ENCODE data around the gene ZBTB20.

ZBTB20 gene

DNA sequence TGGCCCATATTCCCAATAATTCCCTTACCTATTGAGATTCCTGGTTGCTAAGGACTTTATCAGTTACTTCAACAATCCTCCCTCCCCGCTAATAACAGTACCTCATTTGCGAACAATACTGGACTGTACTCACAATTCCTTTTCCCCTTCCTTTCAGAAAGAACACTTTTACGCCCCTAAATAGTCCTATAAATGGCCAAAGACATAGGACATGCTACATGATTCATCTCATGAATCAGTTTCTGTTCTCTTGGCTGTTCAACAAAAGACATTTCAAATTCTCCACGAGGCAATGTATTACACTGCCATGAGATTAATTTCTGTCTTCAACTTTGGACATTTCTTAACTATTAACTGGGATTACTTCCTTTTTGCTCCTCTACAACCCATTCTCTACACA is 588.8 kb downstream of the ZBTB20 start:
- DNase-seq = no peak

DNA sequence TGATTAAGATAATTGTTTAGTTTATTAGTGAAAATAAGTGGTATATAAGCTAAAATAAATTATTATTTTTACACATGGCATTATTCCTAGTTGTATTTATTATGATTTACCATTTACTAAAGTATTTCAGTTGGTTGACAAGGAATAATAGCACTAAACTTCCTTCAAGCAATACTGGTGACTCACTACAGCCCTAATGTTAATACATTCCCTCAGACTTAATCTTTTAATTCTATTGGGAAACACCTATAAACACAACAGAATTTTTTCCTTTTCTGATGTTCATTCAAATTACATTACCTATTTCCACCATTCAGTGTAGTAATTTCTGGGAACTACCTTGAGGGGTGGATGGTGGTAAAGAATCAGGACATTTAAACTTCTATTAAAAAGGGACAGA is 589.3 kb downstream of the ZBTB20 start:
- no peak for DNase-seq

DNA sequence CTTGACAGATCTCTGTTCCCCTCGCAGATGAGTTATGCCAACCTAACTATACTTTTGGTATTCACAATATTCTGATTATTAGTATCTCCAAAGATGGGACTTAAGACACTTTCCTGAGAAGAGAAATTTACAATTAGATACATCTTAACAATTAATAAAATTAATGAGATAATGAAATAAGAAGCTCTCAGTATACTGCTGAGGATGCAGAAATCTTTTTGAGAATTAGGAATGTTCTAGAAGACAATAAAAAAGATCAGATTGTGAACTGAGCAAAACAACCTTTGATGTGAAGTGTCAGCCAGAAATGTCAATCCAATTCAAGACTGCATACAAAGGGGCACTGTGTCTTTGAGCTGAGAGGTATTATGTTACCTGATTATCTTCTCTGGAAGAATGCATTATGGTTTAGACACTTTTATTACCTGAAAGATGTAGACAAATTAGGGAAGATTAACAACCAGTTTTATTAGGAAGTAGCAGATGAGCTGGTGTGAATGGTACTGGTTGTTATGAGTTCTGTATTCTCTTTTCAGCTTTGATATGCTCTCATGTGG is 590.4 kb downstream of the ZBTB20 start:
- DNase-seq = no peak

DNA sequence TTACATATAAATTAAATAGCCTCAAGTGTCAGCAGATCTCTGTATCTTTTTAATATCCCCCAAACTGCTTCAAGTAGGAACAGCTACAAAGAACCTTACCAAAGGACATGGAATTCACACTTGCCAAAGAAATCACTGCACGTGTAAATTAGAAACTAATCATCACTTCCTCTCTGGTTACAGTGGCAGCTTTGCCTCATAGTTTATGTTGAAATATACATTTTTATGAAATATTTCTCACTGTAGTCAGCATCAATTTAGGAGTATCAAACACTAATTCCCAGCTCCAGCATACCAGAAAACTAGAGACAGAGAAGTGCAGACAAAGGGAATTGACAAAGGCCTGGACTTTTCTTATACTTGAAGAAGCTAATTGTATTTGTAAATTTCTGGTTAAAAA is 592.4 kb downstream of the ZBTB20 start:
- no peak for DNase-seq

DNA sequence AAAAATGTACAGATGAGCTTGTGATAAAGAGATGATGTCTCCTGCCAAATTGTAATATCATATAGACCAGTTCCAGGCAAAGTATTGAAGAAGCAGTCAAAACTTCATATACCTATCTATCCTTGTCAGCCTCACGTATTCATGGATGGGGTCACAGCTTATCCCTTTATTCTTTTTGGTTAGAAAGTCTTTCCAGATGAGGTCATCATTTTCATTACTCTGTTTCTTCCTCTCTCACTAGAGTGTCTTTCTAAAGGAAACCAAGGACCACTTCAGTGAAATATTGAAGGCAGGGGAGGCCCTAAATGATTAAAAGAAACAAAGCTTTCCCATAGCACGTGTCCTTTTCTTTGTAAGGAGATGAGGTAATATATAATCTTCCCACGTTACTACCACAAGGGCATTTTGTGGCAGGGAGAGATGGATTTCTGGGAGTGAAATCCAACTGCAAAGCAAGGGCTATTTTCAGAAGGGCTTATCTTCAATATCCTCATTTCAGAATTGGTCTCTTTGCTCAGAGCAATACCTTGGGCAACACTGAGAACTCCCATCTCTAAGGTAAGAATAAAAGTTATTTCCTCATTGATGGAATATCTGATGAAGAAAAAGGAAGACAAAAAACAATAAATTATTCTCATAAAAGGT is 593.0 kb downstream of the ZBTB20 start:
- DNase-seq = no peak

DNA sequence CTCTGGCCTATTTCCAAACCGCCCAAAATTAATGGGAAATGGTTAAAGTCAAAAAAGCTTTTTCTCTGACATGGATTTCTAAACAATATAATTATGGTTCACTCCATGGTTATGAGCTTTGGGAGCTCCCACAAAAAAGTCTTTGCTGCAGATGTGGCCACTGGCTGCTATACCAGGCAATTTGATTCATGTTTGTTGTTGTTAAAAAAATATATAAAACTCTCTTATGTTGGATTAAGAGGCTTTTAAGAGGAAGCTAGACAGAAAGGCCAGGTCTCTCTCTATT is 594.6 kb downstream of the ZBTB20 start:
- DNase-seq = no peak

DNA sequence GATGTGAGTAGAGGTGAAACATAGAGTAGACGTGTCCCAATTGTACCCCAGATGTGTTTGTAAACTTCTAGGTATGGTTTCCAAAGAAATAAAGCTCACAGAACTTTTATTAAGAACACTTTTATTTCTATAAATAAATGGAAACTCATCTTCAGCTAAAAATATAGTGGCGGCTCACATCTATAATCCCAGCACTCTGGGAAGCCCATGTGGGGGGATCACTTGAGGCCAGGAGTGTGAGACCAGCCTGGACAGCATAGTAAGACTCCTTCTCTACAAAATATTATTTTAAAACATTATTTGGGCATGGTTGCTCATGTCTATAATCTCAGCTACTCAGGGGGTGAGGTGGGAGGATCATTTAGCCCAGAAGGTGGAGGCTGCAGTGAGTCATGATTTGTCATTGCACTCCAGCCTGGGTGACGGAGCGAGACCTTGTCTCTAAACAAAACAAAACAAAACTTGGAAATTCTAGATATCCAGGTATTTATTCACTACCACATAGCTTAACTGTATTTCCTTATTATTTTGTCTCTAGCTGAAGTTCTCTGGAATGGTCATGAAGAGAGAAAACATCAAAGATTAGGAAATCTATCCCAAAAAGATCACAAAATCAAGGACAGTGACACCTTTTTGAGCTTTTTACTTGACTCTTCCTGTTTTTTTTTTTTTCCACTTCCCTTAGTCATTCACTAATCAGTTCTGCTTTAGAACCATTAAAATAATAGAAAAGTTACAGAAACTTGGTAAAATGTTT is 595.1 kb downstream of the ZBTB20 start:
- DNase-seq = no peak

DNA sequence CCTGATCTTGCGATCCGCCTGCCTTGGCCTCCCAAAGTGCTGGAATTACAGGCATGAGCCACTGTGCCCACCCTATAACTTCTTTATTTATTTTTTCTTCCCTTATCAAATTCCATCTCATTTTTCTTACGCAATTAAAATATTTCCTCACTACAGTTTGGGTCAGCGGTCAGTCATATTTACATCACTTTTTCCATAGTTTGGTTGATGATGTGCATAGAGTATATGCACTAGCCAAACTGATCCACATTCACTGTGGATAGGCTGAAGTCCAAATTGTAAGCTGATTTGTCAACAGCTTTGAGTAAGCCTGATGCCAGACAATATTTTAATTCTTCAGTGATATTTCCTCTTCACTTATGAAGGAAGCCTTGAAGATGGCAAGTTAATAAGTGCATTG is 596.9 kb downstream of the ZBTB20 start:
- no peak for DNase-seq

DNA sequence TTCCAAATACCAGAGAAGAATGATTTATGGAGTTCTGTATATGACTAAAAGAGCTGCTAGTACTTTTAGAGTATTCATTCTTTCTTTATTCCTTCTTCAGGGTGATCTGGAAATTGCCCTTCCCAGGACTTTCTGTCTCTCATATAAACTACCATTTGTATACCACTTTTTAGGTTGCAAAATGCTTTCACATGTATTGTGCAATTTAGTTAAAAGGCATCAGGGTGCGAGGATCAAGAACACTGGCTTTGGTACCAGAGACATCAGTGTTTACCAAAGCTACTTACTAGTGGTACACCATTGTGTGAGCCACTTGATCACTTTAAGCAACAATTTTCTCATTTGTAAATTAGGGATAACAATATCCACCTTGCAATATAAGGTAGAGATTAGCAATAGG is 601.9 kb downstream of the ZBTB20 start:
- DNase-seq = no peak

DNA sequence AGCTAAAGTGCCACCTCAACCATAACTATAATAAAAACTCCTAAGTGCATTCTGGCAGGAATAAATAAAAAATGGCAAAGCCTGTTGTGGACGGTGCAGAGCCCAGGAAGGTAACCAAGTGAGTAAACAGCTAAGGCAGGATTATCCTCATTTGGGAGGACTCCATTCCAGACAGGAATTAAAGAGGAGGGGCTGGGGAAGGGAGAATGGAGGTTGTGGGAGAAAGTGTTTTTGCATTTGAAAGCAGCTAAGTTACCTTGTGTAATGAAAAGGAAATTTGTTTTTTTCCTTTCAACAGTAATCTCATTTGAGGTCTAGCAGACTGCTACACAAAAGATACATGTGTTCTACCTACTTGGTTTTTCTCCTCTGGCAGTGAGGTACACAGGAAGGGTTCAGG is 604.7 kb downstream of the ZBTB20 start:
- DNase-seq = no peak

DNA sequence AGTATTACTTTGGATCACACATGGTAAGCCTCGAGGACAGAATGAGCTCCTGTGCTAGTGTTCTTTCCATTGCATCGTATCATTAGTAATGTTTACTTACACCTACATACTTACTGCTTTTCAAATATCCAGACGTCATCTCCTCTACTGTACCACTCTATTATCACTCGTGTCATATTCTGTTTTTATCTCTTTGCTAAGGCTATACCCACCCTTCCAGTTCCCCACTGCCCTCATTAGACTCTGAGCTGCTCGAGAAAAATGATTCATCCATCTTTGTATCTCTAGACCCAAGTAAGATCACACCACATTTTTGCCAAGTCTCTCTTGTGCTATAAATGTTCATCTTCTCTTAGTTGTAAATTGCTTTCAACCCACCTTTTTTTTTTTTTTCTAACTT is 607.6 kb downstream of the ZBTB20 start:
- no peak for DNase-seq

DNA sequence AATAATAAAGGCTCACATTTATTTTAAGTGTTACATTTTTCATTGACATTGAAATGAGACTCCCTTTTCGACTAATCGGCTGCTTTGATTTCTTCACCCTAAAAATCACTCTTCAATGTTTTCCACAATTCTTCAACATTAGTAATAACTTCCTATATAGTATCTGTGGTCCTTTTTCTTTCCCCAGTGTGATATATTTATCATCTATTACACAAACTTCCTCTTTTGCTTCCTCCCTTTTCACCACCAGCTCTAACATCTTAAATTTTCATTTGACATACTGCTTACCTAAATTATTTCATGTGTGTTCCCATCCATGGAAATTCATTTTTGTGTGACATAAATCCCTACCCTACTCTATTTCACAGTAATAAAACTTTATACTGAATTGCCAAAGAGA is 608.9 kb downstream of the ZBTB20 start:
- no peak for DNase-seq

DNA sequence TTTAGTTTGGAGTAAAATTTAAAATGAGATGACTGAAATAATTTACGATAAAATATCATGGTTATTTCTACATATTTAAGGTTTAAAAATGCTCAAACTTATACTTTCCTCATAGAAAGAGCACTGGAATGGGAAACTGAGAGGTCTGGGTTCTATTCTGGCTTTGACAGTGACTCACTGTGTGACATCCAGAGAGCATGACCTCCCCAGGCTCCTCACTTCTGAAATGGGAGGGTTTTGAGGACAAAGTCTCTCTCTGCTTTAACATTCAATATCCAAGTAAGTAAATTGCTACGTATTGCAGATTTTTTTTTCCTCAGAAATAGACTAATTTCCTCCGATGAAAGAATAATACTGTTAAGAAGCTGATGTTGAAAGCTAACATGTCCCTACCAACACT is 618.6 kb downstream of the ZBTB20 start:
- DNase-seq = no peak

DNA sequence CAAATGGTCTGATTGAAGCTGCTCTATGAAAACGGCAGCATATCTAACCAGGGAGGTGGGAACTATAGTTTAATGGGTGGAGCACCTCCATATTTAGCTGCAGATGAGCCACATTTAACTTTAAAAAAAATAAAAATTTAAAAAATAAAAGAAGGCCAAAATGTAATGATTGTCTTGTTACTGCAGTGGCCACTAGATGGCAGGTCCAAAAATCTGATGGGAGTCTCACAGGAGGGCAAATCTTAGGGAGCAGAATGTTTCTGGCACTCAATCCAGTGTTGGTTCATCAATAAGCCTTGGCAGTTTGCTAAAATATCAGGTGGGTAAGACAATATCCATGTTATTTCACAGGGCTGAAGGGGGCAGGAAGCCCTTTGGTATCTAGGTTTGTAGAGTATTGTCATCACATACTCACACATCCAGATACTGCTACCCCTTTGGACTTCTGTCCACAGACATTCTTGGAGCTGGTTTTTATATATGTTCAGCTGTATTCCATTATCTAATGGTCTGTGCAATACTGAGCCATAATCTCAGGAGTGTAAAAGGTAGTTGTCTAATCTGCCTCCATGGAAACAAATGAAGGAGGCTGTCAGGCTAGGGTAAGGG is 619.9 kb downstream of the ZBTB20 start:
- DNase-seq = no peak

DNA sequence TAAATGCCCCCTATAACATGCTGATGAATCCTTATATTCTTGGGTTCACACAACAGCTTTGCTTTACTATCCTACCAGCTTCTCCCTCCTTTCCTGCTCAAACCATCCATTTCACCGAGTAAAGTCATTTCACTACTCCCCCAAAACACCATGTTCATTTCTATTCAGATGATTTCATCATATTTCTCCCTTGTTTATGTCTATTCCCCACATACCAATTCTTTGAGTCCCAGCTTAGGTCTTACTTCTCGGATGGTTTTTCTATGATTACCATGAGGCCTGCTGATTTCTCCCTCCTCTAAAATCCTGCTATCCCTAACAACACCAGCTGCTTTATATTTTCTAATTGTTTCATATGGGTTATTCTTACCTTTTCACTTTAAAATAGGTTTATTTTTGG is 621.8 kb downstream of the ZBTB20 start:
- no peak for DNase-seq

DNA sequence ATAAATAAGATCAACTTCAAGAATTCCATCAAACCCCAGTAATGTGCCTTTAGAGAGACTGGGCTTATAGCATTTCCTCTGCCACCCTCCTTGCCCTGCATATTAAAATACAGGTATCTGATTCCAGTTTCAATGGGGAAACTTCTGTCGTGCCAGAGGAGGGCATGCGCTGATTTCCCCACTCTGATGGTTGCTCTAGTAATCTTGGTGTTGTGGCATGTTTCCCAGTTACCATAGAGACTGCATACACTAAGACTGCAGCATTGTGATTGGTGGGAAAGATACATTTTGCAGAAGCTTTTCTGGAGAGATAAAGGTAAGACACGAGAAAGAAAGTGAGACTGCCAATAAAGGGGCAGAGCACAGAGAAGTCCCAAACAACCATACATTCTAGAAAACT is 627.7 kb downstream of the ZBTB20 start:
- DNase-seq = no peak

DNA sequence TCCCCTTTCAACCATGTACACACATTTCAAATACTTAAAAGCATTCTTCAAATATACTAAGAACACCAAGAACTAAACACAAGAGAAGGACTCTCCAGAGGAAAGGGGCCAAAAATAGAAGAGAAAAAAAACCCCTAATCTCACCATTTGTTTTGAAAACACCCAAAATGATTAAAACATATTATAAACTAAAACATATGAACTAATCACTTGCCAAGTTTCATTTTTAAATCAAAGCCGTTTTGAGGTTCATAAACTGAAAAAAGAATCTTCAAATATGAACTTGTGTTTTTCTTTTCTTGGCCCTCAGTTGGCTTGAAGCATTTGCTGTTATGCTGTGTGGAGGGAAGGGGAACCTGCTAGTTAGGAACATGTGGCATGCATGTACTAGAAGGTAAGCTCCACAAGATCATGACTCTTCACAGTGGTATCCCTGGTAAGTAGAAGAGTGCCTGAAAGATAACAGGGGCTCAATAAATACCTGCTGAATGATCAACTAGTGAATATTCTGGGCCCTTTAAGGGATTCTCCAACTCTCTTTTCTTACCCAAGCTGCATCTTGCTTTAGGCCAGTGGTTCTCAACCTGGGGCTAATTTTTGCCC is 628.8 kb downstream of the ZBTB20 start:
- no peak for DNase-seq

DNA sequence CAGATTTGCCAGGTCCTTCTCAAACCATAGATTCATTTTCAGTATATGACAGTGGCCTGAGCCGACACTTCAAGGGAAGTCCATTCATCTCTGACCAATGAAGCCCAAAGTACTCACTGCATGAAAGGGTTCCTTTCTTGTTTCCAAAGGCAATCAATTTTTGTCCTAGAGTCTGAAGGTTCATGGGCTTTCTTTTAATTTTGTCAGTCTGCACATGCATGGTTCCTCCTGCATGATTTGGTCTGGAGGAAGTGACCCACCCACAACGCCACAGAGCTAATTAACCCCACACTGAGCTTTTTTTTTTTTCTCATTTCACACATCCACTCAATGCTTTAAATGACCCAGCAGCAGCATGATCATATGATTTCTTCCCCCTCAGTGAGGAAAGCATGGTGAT is 636.9 kb downstream of the ZBTB20 start:
- DNase-seq = no peak

DNA sequence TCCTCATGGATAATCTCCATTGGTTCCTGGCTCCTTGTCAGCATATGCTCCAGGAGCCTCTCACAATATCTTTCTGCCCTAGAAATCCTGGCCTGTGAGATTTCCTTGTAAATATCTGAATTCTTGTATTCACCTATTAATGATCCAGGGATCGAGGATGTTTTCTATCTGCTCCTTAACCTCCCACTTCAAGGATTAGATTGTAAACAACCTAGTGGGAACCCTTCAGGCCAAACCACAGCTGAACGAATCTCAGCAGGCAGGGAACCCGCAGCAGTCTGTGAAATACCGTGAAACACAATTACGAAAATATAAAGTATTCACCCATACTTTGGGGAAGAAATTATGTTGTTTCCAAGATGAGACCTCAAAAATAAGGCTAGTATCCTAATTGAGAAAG is 637.3 kb downstream of the ZBTB20 start:
- DNase-seq = no peak

DNA sequence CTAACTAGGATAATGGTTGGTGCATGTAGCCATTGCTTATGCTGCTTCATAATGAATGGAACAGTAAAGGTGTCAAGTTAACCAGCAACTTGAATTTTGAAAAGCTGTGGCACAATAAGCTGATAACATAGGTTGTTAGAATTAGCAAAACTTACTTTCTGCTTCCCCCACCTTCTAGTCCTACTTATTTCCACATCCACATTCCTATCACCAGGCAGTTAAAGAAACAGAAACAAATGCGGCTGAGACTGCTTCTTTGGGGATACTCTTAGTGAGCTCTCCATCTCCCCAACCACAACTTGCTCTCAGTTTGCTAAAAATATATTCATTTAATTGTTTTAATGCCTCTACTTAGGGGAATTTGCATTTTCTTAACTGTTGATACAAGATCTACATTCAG is 638.1 kb downstream of the ZBTB20 start:
- no peak for DNase-seq

DNA sequence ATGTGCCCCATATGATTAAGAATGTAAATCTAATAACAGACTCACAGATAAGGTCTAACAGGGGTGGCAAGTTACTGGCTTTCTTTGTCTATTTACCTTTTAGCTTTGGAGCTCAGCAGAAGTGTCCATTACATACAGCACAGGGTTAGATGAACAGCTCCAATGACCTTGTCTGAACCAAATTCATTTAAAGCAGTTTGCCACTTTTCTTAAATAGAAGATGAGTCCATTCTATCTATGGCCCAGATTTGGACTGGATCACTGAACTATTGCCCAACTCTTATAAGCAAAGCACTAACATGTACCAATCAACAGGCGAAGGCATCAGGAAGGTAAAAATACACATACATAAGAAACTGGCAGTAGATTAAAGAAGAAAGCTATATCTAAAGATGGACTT is 638.9 kb downstream of the ZBTB20 start:
- no peak for DNase-seq

DNA sequence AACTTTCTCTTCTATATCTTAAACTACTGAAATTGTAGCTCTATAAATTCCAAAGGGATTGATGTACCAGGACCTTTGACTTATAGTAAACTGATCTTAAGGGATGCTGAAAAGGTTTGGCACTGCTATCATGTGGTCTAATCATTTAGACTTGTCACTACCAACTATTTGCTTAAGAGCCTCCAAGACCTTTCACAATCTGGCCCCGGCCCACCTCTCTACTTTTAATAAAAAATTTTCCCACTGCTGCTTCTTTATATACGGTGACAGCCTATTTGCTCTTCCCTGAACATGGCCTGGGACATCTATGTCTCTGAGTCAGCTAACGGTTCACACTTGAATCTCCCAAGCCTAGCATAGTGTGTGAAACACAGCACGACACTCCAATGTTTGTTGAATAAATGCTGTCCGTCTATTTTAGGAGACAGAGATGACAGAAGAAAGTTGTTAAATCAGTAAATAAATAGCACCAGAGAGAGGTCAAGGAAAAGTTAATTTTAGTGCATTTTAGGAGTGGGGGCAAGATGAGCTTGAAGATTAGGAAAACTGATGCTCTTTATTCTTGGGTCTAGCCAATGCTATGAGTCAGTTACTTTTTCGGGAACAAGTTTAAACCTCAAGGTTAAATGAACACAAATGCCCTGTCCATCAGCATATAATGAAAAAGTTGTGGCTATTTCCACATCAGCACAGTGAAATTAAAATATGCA is 640.3 kb downstream of the ZBTB20 start:
- DNase-seq = no peak

DNA sequence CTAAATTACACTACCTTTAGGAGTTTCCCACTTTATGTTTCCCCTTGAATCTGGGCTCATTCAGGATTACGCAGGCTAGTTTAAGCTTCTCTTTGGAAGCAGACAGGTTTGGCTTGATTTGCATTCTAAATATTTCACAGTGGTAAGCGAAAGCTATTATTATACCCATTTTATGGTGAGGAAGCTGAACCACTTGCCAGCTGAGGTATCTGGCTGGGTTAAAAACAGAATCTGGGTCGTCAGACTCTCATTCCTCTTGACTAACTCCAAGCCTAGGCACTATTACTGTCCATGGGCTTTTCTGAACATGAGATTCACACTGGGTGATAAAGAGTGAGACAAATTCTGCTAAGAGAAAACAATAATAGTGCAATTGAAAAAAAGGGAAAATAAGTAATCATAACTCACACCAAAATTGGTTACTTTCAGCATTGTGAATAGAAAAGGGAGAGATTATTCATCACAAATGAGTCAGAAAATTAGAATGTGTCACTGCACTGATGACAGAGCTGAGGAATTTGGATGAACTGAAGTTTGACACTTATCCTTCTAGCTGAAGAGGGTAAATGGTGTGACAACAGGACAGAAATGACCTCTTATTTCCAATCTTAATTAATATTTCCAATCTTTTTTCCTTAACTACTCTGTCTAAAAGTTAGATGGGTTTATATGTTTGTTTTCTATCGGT is 642.0 kb downstream of the ZBTB20 start:
- DNase-seq = no peak

Data from NCI-H748 treated with DMSO at 0.1 percent for 48 hours (cell line).